Activated CD8-positive, alpha-beta memory T cell treated with anti-CD3 and anti-CD28 coated beads for 24 hours (primary cell): ENCODE data around the gene TCTN1.
"Not testable (repeated sequence)": the region's sequence is repeated elsewhere in the genome, so short reads cannot be mapped to it uniquely, and the experiment has no call there.

ENCODE experiments used
- DNase-seq: peaks from one replicate; pipeline ENCODE4 v3.0.0-alpha.2; 2020

Gene TCTN1

DNA sequence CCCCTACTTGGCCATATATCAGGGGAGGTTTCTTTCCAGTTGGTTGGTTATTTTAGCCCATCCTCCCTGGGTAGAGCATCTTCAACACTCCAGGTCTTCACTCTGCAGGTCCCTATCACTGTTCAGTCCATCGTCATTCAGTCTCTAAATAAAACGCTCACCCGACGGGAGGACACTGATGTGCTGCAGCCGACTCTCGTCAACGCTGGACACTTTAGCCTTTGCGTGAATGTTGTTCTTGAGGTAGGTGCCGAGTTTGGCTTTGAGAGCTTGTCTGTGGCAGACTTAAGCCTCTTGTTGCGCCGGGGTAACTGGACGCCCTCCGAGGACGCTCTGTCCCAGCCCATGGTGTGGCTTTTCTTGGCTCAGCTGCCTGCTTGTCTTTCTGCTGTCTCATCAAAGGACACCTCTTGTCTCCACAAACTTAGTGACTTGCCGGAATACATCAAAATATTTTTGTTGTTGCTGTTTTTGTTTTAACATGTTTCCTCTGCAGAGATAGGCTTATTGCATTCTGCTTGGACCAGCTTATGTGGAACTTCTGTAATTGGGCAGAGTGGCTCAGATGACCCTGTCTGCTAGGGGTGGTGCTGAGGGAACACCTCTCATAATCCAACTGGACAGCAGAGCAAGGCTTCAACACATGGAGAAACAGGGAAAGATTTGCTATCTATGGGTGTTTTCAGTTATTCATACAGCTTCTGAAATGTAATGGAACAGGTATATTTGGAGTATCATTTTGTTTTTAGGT is 26.5 kb downstream of the TCTN1 start:
- DNase-seq, result no peak

DNA sequence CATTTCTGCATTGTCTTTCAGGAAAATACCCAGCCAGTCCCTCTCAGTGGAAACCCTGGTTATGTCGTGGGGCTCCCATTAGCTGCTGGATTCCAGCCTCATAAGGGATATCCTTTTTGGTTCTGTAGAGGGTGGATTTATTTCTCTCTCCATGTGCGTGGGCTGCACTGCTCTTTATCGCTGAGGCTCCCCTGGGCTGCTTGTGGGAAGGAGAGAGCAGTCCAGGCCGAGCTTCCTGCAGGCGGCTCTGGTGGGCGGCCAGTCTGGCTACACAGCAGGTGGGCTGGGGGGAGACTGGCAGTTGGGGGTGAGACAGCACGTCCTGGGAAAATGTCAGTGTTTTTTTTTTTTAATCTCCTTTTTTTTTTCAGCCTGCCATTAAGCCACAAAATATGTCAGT is 27.6 kb downstream of the TCTN1 start:
- DNase-seq, result no peak

DNA sequence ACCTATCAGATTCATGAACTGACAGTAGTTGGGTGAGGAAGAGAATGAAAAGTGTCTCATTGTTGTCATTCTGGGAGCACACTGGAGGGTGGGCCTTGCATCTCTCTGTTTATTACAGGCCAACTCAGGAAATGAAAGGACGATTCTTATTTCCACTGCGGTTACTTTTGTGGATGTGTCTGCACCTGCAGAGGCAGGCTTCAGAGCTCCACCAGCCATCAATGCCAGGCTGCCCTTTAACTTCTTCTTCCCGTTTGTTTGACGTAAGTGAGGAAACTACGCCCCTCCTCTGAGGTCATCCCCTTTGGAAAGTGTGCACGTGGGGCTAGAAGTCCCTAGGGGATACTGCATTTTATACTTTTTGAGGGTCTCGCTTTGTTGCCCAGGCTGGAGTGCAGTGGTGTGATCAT is 33.7 kb downstream of the TCTN1 start:
- no peak for DNase-seq

DNA sequence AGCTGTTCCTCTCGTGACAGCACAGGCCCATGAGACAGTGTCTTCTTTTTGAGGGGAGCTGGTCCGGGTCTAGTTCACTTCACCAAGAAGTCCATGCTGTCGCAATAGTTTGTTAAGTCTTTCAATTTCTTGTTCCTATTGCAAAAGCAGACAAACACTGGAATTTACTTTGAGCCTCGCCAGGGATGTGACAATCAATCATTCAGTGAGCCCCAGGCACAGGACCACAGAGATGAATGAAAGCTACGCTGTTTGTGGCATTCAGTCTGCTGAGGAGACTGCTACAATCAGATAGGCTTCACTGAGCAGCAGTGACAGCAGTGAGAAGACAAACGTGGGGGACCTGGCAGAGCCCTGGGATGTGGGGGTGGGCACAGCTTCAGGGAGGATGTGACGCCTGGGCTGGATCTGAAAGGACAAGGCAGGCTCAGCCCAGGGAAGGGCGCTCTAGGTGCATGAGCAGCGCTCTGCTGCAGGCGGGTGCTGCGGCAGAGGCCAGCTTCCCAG is 35.5 kb downstream of the TCTN1 start:
- no peak for DNase-seq

DNA sequence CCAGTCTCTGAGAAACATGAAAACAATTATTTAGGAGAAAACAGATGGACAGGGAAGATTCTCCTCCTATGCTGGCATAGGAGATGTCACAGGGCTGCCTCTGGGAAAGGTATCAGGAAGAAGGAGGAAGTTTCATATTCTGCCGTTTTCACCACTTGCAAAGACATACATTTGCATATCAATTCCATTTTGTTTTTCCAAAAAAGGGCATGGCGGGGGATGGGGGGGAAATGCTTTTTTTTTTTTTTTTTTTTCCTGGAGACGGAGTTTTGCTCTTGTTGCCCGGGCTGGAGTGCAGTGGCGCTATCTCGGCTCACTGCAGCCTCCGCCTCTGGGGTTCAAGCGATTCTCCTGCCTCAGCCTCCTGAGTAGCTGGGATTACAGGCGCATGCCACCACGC is 40.3 kb downstream of the TCTN1 start:
- not testable (repeated sequence) for DNase-seq

DNA sequence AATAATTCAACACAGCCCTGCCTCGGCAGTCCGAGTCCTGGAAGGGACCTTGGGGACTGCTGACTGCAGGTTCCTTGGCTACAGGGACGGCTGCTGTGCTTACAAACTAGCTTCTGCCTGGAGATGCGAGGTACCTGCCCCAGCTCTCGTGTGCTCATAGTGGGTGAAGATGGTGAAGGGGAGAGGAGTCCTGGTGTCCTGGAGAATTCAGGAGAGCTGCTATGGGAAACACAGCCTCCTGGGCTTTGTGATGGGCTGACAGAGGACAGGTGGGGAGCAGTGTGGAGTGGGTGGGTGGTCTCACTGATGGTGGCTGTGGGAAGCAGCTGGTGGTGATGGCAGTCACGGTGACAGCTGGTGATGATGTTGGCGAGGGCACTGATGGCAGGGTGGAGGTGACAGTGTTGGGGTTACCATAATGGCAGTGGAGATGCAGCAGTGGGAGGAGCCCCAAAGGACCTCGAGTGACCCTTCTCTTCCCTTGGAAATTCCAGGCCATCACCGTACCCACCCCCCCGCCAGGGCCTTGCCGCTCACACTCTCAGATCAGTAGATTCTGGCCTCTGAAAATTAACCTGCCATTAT is 42.2 kb downstream of the TCTN1 start:
- DNase-seq, result no peak

DNA sequence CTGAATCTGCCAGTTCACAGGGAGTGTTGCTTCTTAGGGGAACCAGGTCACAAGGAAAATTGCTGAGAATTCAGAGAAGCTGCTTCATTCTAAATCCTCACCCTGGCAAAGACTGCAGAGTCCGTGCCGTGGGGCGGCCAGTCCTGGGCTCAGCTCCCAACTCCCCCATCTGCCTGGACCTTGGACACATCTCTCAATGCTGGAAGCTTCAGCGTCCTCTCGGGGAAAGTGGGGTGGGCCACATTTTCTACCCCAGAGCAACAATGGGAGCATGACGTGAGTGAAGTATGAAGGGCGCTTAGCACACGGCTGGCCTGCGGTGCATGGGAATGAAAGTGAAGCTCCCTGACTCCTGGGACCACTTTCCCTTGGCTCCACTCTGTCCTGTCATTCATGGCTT is 43.8 kb downstream of the TCTN1 start:
- DNase-seq, result no peak

DNA sequence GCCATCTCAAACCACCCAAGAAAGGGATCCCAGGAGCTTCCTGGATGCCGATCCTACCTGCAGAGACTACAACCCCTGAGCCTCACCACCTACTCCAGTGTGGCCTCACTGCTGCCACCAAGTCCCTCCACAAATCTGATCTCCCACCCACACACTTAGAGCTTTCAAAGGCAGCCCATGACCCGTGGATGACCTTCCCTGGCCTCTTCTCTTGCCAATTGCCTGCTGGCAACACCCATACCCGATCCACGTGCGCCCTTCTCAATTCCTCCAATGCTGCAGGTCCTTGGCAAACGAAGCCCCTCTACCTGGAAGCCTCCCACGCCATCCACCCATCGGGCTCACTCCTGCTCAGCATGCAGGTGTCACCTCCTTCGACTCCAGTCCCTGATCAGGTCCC is 44.3 kb downstream of the TCTN1 start:
- DNase-seq, result no peak

DNA sequence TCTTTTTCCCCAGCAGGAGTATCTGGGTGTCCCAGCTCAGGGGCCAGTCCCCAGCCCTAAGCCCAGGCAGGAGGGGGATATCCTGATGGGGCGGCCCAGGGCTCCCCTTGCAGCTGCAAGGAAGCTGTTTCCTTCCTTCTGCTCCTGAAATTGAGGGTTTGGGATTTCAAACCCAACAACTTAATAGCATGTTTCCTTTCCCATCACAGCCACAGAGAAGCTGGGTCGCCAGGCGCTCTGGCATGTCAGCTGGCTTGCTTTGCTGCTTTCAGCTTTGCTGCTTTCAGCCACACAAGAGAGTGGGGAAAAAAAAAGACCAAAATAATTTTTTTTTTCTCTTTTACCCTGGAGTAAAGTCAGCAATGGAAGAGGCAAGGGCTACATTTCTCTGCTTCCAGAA is 44.9 kb downstream of the TCTN1 start:
- no peak for DNase-seq

DNA sequence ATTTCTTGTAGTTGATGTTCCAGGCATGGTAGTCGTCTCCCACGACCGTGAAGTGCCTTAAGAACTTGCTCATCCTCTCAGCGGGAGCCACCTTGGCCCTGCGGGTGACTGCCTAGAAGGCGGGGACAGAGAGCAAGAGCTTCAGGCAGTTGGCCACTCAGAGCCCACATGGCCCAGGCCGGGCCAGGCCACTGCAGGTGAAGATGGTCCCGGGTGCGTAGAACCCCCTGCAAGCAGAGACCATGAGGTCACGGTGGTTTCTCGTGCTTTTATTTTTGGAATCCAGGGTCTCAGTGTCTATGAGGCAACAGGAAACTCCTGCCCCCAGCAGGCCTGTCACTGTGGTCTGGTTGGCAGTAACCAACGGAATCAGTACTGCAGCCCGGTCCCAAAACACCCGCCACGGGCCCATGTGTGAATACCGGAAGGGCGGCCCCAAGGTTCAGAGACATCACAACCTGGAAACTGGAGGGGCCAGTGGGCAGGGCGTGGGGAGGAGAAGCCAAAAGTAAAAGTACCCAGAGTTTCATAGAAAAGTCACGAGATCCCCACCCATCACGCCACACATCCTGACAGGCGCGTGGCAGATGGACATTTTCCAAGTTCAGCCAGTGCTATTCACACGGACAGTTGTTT is 47.5 kb downstream of the TCTN1 start:
- peak; percentile 88 for DNase-seq

DNA sequence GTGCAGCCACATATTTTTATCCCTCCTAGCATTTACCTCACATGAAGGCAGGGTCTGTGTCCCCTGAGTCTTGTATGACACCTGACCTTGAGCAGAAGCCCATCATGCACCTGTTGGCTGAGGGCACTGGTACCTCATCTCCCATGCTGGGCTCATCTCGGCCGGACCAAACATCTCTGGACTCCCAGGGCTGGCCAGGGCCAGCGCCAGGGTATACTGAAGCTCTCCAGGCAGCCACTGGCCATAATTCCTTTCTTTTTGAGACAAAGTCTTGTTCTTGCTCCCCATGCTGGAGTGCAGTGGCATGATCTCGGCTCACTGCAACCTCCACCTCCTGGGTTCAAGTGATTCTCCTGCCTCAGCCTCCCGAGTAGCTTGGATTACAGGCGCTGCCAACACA is 53.0 kb downstream of the TCTN1 start:
- no peak for DNase-seq

DNA sequence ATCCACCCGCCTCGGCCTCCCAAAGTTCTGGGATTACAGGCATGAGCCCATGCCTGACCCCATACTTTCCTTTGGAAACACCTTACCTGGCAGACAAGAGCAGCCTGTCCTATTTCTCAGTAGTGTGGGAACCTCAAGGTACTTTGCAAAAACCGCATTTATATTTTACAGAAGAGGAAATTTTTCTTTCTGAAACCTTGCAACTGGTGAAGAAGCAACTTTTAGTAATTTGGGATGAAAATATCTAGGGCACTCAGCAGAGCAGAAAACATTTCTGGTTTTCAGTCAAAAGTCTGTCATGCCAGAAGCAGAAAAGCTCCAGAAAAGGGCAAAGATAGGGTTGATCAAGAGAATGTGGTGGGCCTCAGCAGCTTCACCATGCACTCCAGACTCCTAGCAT is 53.7 kb downstream of the TCTN1 start:
- no peak for DNase-seq

DNA sequence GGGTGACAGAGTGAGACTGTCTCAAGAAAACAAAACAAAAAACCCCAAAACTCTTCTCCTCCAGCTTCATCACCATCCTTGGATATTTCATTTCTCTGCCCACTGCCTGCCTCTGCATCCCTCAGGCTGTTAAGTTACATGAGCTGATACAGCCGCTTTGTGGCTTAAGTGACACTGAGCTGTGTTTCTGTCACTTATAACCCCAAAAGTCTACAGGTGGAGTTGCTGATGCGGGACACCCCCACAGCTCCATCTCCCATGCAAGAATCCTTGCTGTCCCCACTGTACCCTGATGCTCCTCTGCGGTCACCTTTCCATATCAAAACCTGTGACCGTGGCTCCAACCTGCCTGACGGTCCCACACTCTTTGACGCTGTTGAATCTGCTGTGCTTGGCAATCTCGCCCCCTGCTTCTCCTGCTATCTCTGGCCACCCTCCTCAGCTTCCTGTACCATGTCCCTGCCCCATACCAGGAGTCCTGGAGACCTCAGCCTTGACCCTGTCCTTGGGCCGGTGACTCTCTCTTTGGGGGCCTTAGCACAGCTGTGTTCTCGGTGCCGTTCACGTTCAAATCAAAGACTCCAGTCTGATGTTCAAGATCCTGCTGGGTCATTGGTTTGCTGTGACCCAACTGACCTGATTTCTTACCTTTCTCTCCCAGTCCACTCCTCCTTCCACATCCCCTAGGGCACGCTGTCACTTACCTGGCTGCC is 54.7 kb downstream of the TCTN1 start:
- DNase-seq, result no peak

DNA sequence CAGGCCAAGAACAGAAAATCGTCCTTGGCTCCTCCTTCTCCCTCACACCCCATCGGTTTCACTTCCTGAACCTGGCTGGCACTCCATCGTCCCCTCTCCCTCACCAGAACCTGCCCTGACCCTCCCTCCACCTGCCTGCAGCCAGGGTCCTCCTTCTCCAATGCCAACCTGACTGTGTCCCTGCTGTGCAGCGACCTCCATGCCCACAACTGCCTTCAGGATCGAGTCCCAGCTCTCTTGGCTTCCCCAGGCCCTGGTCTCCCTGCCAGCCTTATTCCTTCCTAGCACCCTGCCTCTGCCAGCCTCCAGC is 55.2 kb downstream of the TCTN1 start:
- no peak for DNase-seq

DNA sequence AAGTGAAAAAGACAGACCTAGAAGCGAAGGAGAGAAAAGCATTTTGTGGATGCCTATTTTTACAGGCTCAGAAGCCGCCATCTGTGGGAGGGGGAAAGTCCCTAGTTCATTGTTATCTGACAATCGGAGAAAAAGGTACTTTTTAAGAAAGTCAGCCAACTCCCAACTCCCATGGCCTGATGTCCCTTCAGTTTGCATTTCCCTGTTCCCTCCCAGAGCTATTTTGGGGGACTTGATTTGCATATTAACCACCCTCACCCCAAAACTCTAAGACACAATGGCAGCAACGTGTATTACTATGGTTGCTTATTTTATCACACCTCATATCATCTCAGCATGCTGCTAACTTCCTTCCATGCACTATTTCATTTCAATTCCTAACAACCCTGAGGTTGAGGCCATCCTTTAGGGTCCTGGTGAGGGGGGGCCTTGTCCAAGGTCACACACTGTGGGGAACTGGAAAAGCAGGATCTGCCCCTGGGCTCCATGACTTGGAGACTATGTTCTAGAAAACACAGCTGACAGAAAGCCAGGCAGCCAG is 56.3 kb downstream of the TCTN1 start:
- peak; percentile 69 for DNase-seq

DNA sequence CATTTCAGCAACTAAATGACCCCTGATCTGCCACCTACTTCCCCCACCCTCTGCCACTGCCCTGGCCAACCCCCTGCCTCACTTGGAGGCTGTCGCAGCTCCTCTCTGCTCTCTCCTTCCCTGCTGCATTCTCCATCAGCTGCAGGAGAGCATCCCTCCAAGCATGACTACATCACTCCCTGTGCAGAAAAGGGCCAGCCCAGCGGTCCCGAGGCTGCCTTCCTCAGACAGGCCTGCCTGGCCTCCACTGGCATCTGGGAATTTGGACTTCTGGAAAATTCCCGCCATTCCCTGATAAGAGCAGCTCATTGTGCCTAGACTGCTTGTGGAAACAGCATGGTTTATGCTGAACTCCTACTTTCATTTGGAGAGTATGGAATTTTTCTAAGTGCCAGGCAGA is 62.2 kb downstream of the TCTN1 start:
- DNase-seq, result no peak

DNA sequence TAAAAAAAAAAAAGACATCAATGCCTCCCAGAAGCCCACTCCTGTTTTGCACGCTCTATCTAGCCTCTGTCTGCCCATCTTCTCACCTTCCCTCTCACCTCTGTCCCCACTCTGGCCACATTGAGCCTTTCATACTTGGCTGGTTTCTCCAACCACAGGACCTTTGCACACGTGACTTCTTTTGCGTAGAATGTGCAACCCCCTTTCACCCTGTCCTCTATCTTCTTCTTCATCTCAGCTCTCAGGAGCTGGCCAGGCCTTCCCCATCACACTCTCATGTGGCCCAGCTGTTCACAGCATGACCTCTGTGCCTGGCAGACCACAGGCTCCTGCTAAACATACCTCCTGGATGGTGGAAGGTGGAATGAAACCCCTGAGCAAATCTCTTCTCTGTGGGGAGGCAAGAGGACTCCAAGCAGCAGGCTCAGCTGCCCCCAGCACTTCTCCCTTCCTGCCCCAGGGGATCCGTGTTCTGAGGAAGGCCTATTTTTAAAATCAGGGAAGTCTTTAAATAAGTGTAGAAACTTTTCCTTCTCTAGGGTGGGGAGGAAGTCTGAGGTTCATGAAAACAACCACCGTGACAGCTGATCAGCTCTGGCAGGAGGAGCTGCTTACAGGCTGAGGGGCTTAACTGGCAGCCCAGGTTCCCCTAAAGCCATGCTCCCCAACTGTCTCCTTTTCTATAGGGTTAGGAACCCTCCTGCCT is 63.4 kb downstream of the TCTN1 start:
- no peak for DNase-seq

DNA sequence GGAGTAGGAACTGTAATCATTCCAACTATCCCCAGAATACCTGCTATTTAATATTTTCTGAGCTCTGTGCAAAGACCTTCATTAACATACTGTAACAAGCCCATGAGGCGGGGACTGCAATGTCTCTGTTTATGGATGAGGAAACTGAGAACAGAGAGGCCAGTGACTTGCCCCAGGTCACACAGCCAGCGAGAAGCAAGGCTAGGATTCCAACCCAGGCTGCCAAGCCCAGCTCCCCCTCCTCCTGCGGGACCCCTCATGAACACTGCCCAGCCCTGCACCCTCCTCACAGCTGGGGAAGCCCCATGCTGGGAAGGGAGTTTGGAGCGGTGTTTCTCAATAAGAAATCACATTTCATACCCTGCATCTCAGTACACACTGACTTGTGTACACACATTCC is 64.1 kb downstream of the TCTN1 start:
- DNase-seq, result no peak

DNA sequence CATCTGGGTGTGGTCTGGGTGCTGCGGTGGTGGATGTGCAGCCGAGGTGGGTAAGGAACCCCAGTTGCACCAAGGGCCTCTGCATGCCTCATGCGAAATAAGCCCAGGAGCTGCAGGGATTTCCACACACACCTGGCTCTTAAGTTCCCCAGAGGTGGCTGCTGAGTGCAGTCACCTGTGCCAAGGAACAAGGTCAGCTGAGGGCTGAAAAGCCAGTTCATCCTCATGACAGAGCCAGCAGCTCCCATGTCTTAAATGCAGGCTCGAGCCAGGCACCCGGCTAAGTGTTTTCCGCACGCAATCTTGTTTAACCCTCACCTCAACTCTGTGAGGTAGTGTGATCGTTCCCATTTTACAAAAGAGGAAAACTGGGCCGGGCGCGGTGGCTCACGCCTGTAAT is 65.3 kb downstream of the TCTN1 start:
- no peak for DNase-seq

DNA sequence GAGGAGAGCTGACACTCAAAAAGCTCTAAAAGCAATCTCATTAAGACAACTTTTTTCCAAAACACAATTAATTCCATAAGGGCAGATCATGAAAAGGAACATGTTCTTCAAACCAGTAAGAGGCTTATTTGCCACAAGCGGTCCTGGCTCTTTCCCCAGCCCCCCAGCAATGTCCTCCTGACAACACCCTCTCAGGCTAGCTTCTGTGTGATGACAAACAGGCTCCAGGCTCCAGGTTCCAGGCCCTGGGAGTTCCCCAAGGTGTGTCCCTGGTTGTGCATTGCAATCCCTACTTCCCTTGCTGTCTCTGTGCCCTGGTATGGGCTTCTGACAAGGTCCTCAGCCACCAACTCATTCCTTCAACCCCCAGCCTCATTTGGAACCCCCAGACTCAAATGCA is 66.1 kb downstream of the TCTN1 start:
- no peak for DNase-seq

DNA sequence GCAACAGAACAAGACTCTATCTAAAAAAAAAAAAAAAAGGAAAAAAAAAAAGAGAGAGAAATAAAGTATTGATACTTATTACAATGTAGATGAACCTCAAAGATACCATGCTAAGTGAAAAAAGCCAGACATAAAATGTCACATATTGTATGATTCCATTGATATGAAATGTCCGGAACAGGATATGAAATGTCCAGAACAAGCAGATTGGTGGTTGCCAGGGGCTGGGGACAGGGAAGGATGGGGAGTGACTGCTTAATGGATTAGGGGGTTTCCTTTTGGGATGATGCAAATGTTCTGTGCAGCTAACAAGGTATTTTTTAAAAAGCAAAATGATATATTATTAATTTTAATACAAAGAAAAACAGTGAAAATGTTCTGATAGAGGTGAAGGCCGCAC is 70.0 kb downstream of the TCTN1 start:
- DNase-seq, result no peak

DNA sequence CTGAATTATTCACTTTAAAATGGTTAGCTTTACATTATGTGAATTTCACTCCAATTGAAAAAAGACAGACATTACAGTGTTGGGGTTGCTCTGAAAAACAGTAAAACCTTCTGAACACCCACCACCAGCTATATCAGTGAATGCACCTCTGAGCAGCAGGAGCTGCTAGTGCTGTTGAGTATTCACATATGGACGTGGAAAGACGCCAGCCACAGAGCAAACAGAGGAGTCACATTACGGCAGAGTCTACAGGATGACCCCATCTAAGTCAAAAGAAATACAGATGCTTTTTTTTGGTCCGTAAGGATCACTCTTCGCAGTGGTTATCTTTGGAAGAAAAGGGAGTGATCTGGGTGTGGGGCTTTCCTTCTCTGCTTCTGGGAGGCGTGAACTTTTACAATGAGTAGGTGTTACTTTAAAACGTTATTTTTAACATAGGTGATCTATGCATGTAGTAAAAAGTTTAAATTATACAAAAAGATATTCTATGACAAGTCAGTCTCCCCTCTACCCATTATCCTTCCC is 70.4 kb downstream of the TCTN1 start:
- no peak for DNase-seq
